Measurements from ENCODE around the gene SPATS1.
"Not testable (repeated sequence)": the region's sequence is repeated elsewhere in the genome, so short reads cannot be mapped to it uniquely, and the experiment has no call there.

The SPATS1 gene

DNA sequence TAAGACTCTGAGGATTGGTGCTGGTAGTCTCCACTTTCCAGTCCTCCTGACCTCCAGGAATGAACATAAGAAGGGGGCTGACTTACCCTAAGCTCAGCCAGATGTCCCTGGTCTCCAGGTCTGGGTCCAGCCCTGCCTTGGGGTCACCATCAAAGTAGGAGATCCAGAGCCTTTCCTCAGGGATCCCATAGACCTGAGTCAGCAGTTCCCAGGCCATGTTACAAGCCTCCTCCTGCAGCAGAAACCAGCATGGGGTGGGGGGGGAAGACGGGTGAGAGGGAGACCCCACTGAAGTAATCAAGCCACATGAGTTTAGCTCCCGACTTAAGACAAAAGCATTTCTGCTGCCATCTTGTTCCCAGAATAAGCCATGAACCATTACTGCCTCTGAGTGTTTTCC is 31.1 kb upstream of the SPATS1 start:
- no peak for DNase-seq (ENCODE audit: low spot score)

GRCh38 chr6:44311767-44312166 is 30.7 kb upstream of the SPATS1 start:
- DNase-seq (ENCODE audit: low spot score) = no peak

DNA sequence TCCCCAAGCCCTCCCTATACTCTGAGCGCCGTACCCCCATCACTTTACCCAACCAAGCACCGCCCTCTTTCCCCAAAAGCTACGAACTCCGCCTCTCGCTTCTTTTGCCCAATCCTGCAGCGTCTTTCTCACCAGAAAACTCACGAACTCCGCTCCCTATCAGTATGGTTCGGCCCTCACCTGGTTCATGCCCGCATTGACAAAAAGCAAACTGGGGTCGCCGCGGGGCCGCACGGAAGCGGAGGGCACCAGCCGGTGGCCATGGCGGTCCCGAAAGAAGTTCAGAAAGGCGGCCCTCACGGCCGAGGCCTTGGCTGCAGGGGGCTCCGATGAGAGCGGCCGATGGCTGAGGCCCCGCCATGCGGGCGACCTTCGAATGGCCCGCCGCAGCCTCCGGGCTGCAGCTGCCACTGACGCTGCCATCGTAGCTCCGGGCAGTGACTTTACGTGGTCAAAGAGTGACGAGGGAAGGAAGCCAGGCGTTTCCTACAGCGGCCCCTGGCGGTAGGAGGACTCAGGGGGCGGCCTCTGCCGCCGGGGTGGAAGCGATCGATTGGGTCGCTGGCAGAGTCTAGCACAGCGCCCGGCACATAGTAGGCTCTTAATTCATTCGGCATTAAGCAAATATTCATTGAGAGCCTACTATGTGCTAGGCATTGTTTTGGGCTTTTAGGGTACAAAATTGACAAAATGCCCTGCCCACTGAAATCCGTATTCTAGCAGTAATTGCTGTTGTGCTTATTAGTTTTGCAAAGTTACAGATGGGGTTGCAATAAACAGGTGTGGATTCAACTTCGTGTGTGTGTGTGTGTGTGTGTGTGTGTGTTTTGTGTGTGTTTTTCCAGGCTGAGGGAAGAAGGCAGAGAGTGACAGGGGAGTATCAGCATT is 29.3 kb upstream of the SPATS1 start, which contains the start of gene AARS2:
TSS of gene AARS2 (minus strand) at position 447 of the 888 bp plus-strand sequence. CDS start at position 423, 24 bp downstream.
- peak; percentile 74 for DNase-seq (ENCODE audit: low spot score)

DNA sequence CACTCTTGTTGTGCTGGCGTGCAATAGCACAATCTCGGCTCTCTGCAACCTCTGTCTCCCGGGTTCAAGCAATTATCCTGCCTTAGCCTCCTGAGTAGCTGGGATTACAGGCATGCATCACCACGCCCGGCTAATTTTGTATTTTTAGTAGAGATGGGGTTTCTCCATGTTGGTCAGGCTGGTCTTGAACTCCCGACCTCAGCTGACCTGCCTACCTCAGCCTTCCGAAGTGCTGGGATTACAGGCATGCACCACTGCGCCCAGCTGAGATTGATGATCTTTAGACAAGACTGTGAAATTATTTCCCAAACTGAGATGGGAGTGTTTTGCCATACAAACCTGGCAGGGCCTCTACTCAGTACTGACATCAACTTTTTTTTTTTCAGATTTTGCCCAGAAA is 27.8 kb upstream of the SPATS1 start:
- DNase-seq (ENCODE audit: low spot score) = not testable (repeated sequence)

- no peak for DNase-seq (ENCODE audit: low spot score)
Observed at GRCh38 chr6:44315516-44315915, 26.9 kb upstream of the SPATS1 start.

GRCh38 chr6:44315951-44316350 is 26.5 kb upstream of the SPATS1 start:
- no peak for DNase-seq (ENCODE audit: low spot score)

DNA sequence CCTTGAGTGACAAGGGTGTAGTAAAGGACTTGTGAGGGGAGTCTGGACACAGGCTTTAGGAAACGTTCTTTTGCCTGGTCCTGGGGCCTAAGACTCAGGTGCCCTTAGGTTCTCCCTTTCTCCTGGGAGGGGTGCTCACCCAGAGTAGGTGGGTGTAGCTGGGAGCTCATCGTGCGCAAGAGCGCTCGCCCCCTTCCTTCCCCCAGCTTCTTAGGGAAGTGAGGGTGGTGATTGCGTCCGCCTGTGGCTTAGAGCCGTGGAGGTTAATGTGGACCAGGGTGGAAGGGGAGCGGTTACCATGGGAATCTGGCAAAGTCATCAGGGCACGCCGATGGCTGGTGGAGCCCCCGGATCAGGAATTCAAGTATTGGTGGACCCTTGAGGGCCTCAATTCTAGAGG is 26.0 kb upstream of the SPATS1 start:
- no peak for DNase-seq (ENCODE audit: low spot score)

- DNase-seq (ENCODE audit: low spot score) = not testable (repeated sequence)
Observed at GRCh38 chr6:44317136-44317631, 25.3 kb upstream of the SPATS1 start.

- no peak for DNase-seq (ENCODE audit: low spot score)
Observed at GRCh38 chr6:44321210-44321609, 21.2 kb upstream of the SPATS1 start.

DNA sequence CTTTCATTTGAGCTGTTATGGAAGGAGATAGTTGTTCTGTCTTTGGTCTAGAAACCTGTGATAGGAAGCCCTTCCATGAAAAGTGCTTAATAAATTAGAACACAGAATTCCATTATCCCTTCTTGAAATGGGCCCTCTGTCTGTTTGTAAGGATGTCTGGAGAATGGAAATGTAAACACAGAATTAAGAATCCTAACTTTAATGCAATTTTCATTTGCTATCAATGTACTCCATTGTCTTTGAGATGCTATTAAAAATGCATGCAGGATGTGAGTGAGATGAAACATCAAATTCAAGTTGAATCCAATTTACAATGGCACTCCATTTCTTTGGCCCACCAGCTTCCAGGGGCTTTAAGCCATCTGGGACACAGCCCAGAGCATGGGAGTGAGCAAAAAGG is 15.4 kb upstream of the SPATS1 start:
- DNase-seq (ENCODE audit: low spot score) = peak; percentile 87

DNA sequence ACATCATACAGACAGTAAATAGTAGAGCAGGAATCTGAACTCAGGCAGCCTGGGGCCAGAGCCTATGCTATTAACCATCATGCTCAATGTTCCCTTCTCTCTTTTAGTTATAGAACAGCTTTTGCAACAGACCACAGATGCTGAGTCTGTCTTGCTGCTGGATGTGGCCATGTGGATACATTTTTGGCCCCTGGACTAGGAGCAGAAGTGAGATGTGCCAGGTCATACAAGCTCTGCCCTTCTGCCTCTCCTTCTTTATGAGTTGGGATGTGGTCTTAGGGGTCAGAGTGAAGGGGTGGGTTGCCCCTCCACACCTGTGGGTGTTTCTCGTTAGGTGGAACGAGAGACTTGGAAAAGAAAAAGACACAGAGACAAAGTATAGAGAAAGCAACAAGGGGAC is 14.7 kb upstream of the SPATS1 start:
- no peak for DNase-seq (ENCODE audit: low spot score)

- DNase-seq (ENCODE audit: low spot score) = not testable (repeated sequence)
Observed at GRCh38 chr6:44328203-44328602, 14.2 kb upstream of the SPATS1 start.

GRCh38 chr6:44329858-44330257 is 12.6 kb upstream of the SPATS1 start:
- no peak for DNase-seq (ENCODE audit: low spot score)

GRCh38 chr6:44332585-44332984 is 9.9 kb upstream of the SPATS1 start:
- DNase-seq (ENCODE audit: low spot score) = no peak

DNA sequence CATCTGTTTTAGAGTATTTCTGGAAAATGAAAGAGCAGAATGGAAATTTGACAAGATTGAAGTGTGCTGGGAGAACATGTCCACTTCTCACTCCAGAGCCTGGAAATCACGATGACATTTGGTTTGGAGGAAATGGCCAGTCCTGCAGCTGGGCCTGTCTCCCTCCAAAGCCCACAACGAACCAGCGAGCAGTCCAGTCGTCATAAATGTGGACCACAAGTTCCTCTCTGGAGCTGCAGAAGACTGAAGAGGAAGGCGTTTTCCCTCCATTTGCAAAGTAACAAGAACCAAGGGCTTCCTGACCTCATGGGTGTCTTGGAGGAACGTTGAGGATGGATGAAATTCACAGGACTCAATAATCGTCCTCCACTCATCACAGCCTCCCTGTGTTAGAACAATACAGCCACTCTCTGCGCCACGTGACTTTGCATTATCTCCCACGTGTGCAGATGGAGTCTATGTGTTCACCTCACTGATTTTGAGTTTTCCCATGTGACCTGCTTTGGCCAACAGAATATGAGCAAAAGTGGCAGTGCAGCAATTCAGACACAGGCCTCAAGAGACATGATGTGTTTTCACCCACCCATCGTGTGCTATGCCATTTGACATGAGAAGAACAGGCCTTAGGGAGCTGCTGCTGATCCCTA is 9.1 kb upstream of the SPATS1 start:
- no peak for DNase-seq (ENCODE audit: low spot score)

GRCh38 chr6:44333942-44334341 is 8.5 kb upstream of the SPATS1 start:
- no peak for DNase-seq (ENCODE audit: low spot score)

- no peak for DNase-seq (ENCODE audit: low spot score)
Observed at GRCh38 chr6:44335631-44336030, 6.8 kb upstream of the SPATS1 start.

DNA sequence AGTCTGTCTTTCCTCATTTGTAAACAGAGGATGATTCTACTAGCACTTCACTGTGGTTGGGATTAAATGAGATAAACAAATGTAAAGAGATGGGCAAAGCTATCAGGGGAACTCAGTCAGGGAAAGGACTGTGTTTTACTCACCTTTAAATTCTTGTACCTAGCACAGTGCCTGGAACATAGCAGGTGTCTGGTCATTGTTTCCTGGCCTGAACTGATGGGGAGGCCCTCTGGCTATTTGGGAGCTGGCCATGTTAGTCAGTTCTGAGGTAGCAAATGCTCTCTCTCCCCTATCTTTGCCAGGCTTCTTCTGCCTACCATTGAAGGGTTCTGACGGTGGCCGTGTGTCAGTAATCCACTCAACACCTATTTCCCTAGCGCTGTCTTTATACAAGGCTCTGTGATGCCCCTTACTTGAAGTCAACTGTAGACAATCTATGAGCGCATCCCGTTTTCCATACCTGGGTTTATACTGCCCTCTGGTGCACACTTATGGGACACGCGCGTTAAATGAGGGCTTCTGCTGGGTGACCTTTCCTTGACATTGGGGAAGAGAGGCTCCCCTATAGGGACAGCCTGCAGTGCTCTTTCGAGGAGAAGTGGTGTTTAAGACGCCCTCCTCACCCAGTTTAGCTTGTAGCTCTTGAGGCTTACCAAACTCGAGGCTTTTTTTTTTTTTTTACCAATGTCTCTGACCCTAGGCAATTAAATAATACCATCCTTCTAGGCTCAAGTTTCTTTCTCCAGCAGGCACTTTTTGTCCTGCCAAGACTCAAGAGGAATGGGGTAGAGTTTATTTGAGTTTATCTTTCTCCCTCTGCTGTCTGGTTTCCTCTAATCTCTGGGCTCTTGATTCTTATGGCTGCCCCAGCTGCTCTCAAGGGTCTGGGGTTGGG is 4.0 kb upstream of the SPATS1 start:
- DNase-seq (ENCODE audit: low spot score) = peak; percentile 65

DNA sequence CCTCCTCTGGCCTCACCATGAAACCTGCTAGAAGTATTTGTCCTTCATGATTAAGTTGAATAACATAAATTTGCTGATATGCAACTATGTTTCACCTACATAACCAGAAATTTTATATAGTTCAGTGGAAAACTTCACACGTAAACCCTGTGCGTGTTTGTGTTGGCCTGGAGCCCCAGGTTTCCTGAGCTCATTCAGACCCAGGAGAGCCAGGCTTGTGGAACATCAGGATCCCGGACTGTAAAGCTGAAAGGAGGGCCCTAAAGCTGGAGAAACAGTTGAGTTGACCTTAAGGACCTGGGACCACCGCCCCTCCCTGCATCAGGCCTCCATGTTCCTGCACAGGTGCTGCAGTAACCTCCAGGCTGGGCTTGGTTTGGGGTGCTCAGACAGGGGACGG is 3.1 kb upstream of the SPATS1 start:
- no peak for DNase-seq (ENCODE audit: low spot score)

- no peak for DNase-seq (ENCODE audit: low spot score)
Observed at GRCh38 chr6:44339763-44340625, 2.5 kb upstream of the SPATS1 start.
